MM.1S (cell line): ENCODE results near the gene BMPR1A.

Experiments
- DNase-seq: peaks from one replicate; pipeline ENCODE4 v3.0.0-alpha.2; 2015
- H2AFZ ChIP-seq: fragments of 300-600 bp; sonication (generic); 2 replicates; pipeline ENCODE4 v1.6.0; 2016; ENCODE audit warnings: antibody characterized with exemption, low read length
- H3F3A ChIP-seq: fragments of 300-600 bp; sonication (generic); 2 replicates; pipeline ENCODE4 v1.6.1; 2016; ENCODE audit warnings: mild to moderate bottlenecking, antibody characterized with exemption, low read length, moderate library complexity, mixed read lengths; ENCODE audit not compliant: insufficient read depth
- H3K27ac ChIP-seq: fragments of 300-600 bp; sonication (generic); 2 replicates; pipeline ENCODE4 v1.5.1; 2016; ENCODE audit warnings: mild to moderate bottlenecking, low read length
- H3K27me3 ChIP-seq: fragments of 300-600 bp; sonication (generic); replicated peaks from 2 replicates; pipeline ENCODE4 v1.6.0; 2016; ENCODE audit warnings: low read length; ENCODE audit not compliant: insufficient read depth
- H3K36me3 ChIP-seq: fragments of 300-600 bp; sonication (generic); replicated peaks from 2 replicates; pipeline ENCODE4 v1.6.1; 2016; ENCODE audit warnings: mild to moderate bottlenecking, low read length, mixed read lengths; ENCODE audit not compliant: insufficient read depth
- H3K4me1 ChIP-seq: fragments of 300-600 bp; sonication (generic); 2 replicates; pipeline ENCODE4 v1.6.1; 2016; ENCODE audit warnings: low read length, mixed read lengths
- H3K4me2 ChIP-seq: fragments of 300-600 bp; sonication (generic); 2 replicates; pipeline ENCODE4 v1.6.0; 2016; ENCODE audit warnings: low read depth, low read length
- H3K4me3 ChIP-seq: fragments of 300-600 bp; sonication (generic); 2 replicates; pipeline ENCODE4 v1.5.1; 2016; ENCODE audit warnings: low read length, mixed read lengths
- H3K79me2 ChIP-seq: fragments of 300-600 bp; sonication (generic); 2 replicates; pipeline ENCODE4 v1.6.1; 2016; ENCODE audit warnings: mixed run types, low read length, mixed read lengths
- H3K9ac ChIP-seq: fragments of 300-600 bp; sonication (generic); 2 replicates; pipeline ENCODE4 v1.6.1; 2016; ENCODE audit warnings: low read length, mixed read lengths
- H3K9me2 ChIP-seq: fragments of 300-600 bp; sonication (generic); replicated peaks from 2 replicates; pipeline ENCODE4 v1.6.1; 2016; ENCODE audit warnings: mild to moderate bottlenecking, low read length, mixed read lengths; ENCODE audit not compliant: insufficient read depth
- H3K9me3 ChIP-seq: fragments of 300-600 bp; sonication (generic); replicated peaks from 2 replicates; pipeline ENCODE4 v1.6.1; 2016; ENCODE audit warnings: mild to moderate bottlenecking, low read length, mixed read lengths; ENCODE audit not compliant: insufficient read depth
- H4K20me1 ChIP-seq: fragments of 300-600 bp; sonication (generic); 2 replicates; pipeline ENCODE4 v1.6.1; 2016; ENCODE audit warnings: mild to moderate bottlenecking, low read length, moderate library complexity, mixed read lengths; ENCODE audit not compliant: insufficient read depth
- EZH2 ChIP-seq: fragments of 300-600 bp; sonication (generic); optimal IDR thresholded peaks from 2 replicates; pipeline ENCODE3; 2017; ENCODE audit warnings: low read depth, mild to moderate bottlenecking, antibody characterized with exemption, low read length, mixed read lengths
- EZH2phosphoT487 ChIP-seq: fragments of 300-600 bp; sonication (generic); IDR thresholded peaks from 2 replicates; pipeline ENCODE4 v1.6.1; 2018; ENCODE audit warnings: antibody characterized with exemption, low read length
- TF ChIP-seq, protein P1 (sequence below): fragments of 300-600 bp; sonication (generic); IDR thresholded peaks from 2 replicates; pipeline ENCODE4 v1.5.1; 2016; ENCODE audit warnings: antibody characterized with exemption, low read length, mixed read lengths

Gene BMPR1A

DNA sequence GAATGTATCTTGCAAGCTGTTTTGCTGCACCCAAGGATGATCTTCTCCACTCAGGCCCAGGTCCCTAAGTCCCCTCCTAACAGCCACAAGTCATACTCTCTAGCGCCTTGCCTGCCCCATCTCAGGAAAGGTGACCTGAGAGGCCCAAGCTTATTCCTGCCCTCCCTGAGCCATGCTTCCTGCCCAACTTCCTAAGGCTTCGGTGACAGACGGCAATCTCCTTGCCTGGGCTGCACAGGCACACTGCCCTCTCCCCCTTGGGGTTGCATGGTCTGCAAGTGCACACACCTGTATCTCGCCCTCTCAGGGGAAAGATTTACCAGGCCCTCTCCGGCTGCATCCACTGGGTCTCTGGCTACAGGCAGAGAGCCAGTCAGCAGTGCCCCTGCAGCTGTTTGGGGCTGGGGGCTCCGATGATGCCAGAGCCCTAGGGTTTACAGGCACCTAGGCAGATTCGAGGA is 211.1 kb downstream of the BMPR1A start:
- TF ChIP-seq, protein P1, sequence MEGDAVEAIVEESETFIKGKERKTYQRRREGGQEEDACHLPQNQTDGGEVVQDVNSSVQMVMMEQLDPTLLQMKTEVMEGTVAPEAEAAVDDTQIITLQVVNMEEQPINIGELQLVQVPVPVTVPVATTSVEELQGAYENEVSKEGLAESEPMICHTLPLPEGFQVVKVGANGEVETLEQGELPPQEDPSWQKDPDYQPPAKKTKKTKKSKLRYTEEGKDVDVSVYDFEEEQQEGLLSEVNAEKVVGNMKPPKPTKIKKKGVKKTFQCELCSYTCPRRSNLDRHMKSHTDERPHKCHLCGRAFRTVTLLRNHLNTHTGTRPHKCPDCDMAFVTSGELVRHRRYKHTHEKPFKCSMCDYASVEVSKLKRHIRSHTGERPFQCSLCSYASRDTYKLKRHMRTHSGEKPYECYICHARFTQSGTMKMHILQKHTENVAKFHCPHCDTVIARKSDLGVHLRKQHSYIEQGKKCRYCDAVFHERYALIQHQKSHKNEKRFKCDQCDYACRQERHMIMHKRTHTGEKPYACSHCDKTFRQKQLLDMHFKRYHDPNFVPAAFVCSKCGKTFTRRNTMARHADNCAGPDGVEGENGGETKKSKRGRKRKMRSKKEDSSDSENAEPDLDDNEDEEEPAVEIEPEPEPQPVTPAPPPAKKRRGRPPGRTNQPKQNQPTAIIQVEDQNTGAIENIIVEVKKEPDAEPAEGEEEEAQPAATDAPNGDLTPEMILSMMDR = no peak
- TF ChIP-seq EZH2 = no peak
- no peak for TF ChIP-seq EZH2phosphoT487
- Histone ChIP-seq H3K4me3 (no peak overlapping the region), H3K9me3 (no peaks in the 10 kb centered on the region), H3K4me1 (no peaks in the 10 kb centered on the region), H3K27me3 (no peaks in the 10 kb centered on the region), H3K9ac (no peak overlapping the region), H3K36me3 (no peaks in the 10 kb centered on the region), H3K79me2 (no peaks in the 10 kb centered on the region), H3K9me2 (no peaks in the 10 kb centered on the region), H3K27ac (no peak overlapping the region), H3K4me2 (no peak overlapping the region), H2AFZ (no peak overlapping the region), H3F3A (no peaks in the 10 kb centered on the region), H4K20me1 (no peaks in the 10 kb centered on the region)
- DNase-seq = no peak

DNA sequence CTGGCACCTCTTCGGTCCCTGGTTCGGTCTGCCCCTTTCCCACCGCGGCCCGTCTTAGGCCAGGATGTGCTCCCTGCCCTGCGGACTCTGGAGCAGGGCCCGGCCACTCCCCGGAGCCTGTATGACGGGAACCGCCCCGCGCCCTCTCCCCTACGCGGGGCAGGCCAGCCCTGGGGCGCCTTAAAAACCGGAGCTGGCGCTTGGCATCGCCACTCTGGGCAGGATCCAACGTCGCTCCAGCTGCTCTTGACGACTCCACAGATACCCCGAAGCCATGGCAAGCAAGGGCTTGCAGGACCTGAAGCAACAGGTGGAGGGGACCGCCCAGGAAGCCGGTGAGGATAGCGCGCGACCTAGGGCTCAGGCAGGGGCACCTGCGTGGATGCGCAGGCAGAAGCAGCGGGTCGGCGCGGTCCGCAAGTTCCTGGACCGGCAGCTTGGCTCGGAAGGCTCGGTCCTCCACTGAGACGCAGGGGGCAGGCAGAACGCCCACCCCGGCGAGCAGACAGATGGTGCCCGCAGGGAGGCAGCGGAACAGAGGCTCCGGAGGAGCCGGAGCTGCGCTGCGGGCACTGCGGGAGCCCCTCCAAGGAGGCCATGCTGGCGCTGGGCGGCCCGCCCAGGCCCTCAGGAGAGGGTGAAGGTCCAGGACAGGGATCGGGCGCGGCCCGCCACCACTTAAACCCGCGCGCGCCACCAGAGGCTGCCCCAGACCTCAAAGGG is 212.0 kb downstream of the BMPR1A start, which contains the start of gene ADIRF:
TSS of gene ADIRF (plus strand) at position 212 of the 723 bp plus-strand sequence. CDS start at position 275, 63 bp downstream.
- Histone ChIP-seq H3K27ac (no peak within 1 kb of the TSS), H3K4me3 (no peak within 1 kb of the TSS), H3K36me3 (no peaks in the 10 kb centered on the region), H3K9ac (no peak within 1 kb of the TSS), H3K79me2 (no peaks in the 10 kb centered on the region), H3K9me3 (no peaks in the 10 kb centered on the region), H3K27me3 (no peaks in the 10 kb centered on the region), H3F3A (no peaks in the 10 kb centered on the region), H3K4me2 (no peak within 1 kb of the TSS), H3K4me1 (no peaks in the 10 kb centered on the region), H2AFZ (no peak within 1 kb of the TSS), H3K9me2 (no peaks in the 10 kb centered on the region), H4K20me1 (no peaks in the 10 kb centered on the region)
- no peak for TF ChIP-seq EZH2phosphoT487
- no peak for TF ChIP-seq EZH2
- TF ChIP-seq, protein P1 = no peak
- DNase-seq = no peak

DNA sequence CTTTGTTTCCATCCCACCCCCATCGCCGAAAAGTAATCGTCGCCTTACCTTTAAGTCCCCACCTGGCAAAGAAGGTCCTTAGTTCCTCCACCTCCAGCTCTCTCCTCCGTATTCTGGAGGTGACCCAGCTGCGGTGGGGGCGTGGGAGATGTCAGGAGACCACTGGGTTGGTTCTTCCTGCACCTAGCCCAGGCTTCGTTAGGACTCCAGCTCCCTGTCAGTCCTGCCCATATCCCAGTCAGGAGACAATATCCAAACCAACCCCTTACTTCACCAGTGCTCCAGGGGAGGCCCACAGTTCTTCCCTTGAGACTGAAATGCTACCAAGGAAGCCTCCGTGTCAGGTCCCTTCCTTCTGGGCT is 212.6 kb downstream of the BMPR1A start:
- Histone ChIP-seq H3K9me2 (no peaks in the 10 kb centered on the region), H3K9ac (no peak overlapping the region), H2AFZ (no peak overlapping the region), H3K27me3 (no peaks in the 10 kb centered on the region), H3K4me1 (no peaks in the 10 kb centered on the region), H3K27ac (no peak overlapping the region), H3K9me3 (no peaks in the 10 kb centered on the region), H3F3A (no peaks in the 10 kb centered on the region), H4K20me1 (no peaks in the 10 kb centered on the region), H3K79me2 (no peaks in the 10 kb centered on the region), H3K4me3 (no peak overlapping the region), H3K4me2 (no peak overlapping the region), H3K36me3 (no peaks in the 10 kb centered on the region)
- no peak for DNase-seq
- TF ChIP-seq EZH2phosphoT487 = no peak

DNA sequence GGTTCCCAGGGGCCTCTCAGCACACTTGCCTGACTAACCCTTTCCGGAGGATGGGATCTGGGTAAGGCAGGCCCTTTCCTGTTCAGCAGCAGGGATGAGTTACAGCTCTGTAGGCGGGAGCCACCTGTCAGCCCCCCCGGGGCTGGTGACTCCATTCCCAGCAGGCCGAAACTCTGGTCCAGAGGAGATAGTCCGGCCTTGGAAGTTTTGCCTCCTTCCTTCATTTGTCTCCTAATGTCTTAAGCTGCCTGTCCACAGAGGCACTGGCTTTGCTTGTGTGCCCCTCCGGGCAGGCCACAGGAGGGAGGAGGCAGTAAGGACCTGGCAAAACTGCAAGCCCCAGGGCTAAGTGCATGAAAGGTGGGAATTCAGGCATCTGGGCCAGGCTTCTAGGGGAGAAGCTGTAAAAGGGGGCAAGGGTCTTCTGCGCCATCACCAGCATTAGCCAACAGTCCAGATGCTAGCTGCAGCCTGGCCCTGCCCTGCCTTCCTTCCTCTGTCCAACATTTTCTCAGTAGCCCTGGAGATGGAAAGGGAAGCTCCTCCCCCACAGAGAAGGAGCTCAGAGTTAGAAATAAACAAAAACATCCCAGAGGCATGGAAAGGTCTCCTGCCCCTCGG is 213.1 kb downstream of the BMPR1A start:
- no peaks in the 10 kb centered on the region for H3K9me2 ChIP-seq
- H3F3A ChIP-seq = no peaks in the 10 kb centered on the region
- H3K9ac ChIP-seq = no peak overlapping the region
- H3K9me3 ChIP-seq = no peaks in the 10 kb centered on the region
- no peak overlapping the region for H3K27ac ChIP-seq
- H3K4me3 ChIP-seq = no peak overlapping the region
- H3K79me2 ChIP-seq = no peaks in the 10 kb centered on the region
- no peaks in the 10 kb centered on the region for H3K36me3 ChIP-seq
- no peak overlapping the region for H2AFZ ChIP-seq
- H4K20me1 ChIP-seq = no peaks in the 10 kb centered on the region
- no peaks in the 10 kb centered on the region for H3K4me1 ChIP-seq
- no peaks in the 10 kb centered on the region for H3K27me3 ChIP-seq
- DNase-seq = no peak
- no peak for TF ChIP-seq EZH2
- TF ChIP-seq EZH2phosphoT487 = no peak
- TF ChIP-seq, protein P1 = no peak
- no peak overlapping the region for H3K4me2 ChIP-seq
